ENCODE results near the gene IL17C. TPM values are rescaled to one million over a fixed set of nuclear protein-coding genes. Genes with fewer than 3 reads are reported as not detected.

Gene IL17C
- total RNA-seq, 1 donor from 2014 or later = not detected

- FAIRE-seq (no peak), DNase-seq (ENCODE audit: low spot score in 2 of 2) (no peak)
Observed at GRCh38 chr16:88640498-88641247, 2.3 kb downstream of the IL17C start.

GRCh38 chr16:88642881-88643643 is 4.7 kb downstream of the IL17C start:
- DNase-seq (ENCODE audit: low spot score in 2 of 2) (no peak), FAIRE-seq (no peak)

GRCh38 chr16:88643644-88643932 is 5.2 kb downstream of the IL17C start:
- no peak for FAIRE-seq
- no peak for DNase-seq (ENCODE audit: low spot score in 2 of 2)

GRCh38 chr16:88645455-88645854 is 7.1 kb downstream of the IL17C start:
- DNase-seq (ENCODE audit: low spot score in 2 of 2) (no peak), FAIRE-seq (no peak)

GRCh38 chr16:88645941-88646340 is 7.6 kb downstream of the IL17C start:
- no peak for FAIRE-seq

GRCh38 chr16:88646345-88647034 is 8.1 kb downstream of the IL17C start:
- no peak for DNase-seq (ENCODE audit: low spot score in 2 of 2)
- FAIRE-seq = no peak

More at GRCh38 chr16:88645941-88646340, 7.6 kb downstream of the IL17C start:
- no peak for DNase-seq (ENCODE audit: low spot score in 2 of 2)

GRCh38 chr16:88647178-88648070 is 9.1 kb downstream of the IL17C start:
- no peak for DNase-seq (ENCODE audit: low spot score in 2 of 2)
- FAIRE-seq = no peak

GRCh38 chr16:88649195-88649923 is 11.0 kb downstream of the IL17C start:
- no peak for FAIRE-seq
- no peak for DNase-seq (ENCODE audit: low spot score in 2 of 2)

- no peak for DNase-seq (ENCODE audit: low spot score in 2 of 2)
- FAIRE-seq = no peak
Observed at GRCh38 chr16:88649924-88650748, 11.8 kb downstream of the IL17C start.

GRCh38 chr16:88650749-88651275 is 12.4 kb downstream of the IL17C start, which contains the start of gene CYBA:
Gene CYBA (minus strand): TSS chr16:88651053. CDS start chr16:88651013, 40 bp downstream.
- FAIRE-seq = no peak
- DNase-seq (ENCODE audit: low spot score in 2 of 2) = peak; percentile 77 to 82

- FAIRE-seq (no peak), DNase-seq (ENCODE audit: low spot score in 2 of 2) (peak in 1 of 2 donors; percentile 75)
Observed at GRCh38 chr16:88651276-88651988, 13.1 kb downstream of the IL17C start.

- no peak for DNase-seq (ENCODE audit: low spot score in 2 of 2)
- FAIRE-seq = no peak
Observed at GRCh38 chr16:88651989-88652761, 13.8 kb downstream of the IL17C start.

GRCh38 chr16:88652762-88653063 is 14.3 kb downstream of the IL17C start:
- FAIRE-seq = no peak
- no peak for DNase-seq (ENCODE audit: low spot score in 2 of 2)

GRCh38 chr16:88653101-88653500 is 14.7 kb downstream of the IL17C start:
- DNase-seq (ENCODE audit: low spot score in 2 of 2) = no peak
- FAIRE-seq = no peak

- DNase-seq (ENCODE audit: low spot score in 2 of 2) (no peak), FAIRE-seq (no peak)
Observed at GRCh38 chr16:88653596-88654362, 15.4 kb downstream of the IL17C start.

GRCh38 chr16:88654363-88655052 is 16.1 kb downstream of the IL17C start:
- no peak for FAIRE-seq
- DNase-seq (ENCODE audit: low spot score in 2 of 2) = no peak

Measured in frontal cortex (tissue), 4 donors.